Fibroblast of skin of scalp (primary cell): ENCODE measurements around the gene SDC1.

Source experiments
- DNase-seq: peaks from one replicate; pipeline ENCODE4 v3.0.0-alpha.2; 2013

The SDC1 gene

GRCh38 chr2:20183373-20183772, 41.6 kb downstream of the SDC1 start:
- DNase-seq = no peak

- DNase-seq = peak; percentile 55
Measured at GRCh38 chr2:20182241-20182931, 42.5 kb downstream of the SDC1 start.

GRCh38 chr2:20181761-20182160, 43.2 kb downstream of the SDC1 start:
- no peak for DNase-seq

- no peak for DNase-seq
Measured at GRCh38 chr2:20180676-20181648, 44.0 kb downstream of the SDC1 start.

- DNase-seq = no peak
Measured at GRCh38 chr2:20179755-20180594, 45.0 kb downstream of the SDC1 start.

GRCh38 chr2:20179466-20179754, 45.5 kb downstream of the SDC1 start:
- DNase-seq = no peak

- DNase-seq = no peak
Measured at GRCh38 chr2:20178666-20179465, 46.1 kb downstream of the SDC1 start.

GRCh38 chr2:20178249-20178607, 46.7 kb downstream of the SDC1 start:
- no peak for DNase-seq

GRCh38 chr2:20177556-20178248, 47.2 kb downstream of the SDC1 start:
- no peak for DNase-seq

- no peak for DNase-seq
Measured at GRCh38 chr2:20176760-20177159, 48.2 kb downstream of the SDC1 start.

GRCh38 chr2:20175931-20176330, 49.0 kb downstream of the SDC1 start:
- DNase-seq = no peak

GRCh38 chr2:20175267-20175666, 49.7 kb downstream of the SDC1 start:
- no peak for DNase-seq

GRCh38 chr2:20174410-20174809, 50.5 kb downstream of the SDC1 start:
- no peak for DNase-seq

GRCh38 chr2:20173496-20174402, 51.2 kb downstream of the SDC1 start:
- DNase-seq = no peak

- no peak for DNase-seq
Measured at GRCh38 chr2:20173064-20173463, 51.9 kb downstream of the SDC1 start.

GRCh38 chr2:20172273-20173055, 52.5 kb downstream of the SDC1 start:
- no peak for DNase-seq

GRCh38 chr2:20171445-20171977, 53.4 kb downstream of the SDC1 start:
- no peak for DNase-seq

- DNase-seq = no peak
Measured at GRCh38 chr2:20170704-20171250, 54.2 kb downstream of the SDC1 start.
